Measurements from ENCODE around the gene INPP5A.

GRCh38 chr10:132714096-132714985 lies 176.8 kb downstream of the INPP5A start:
- no peak for TF ChIP-seq CTCF (IDR thresholded peaks at IDR 0.05)
- no peak for TF ChIP-seq POLR2A (IDR thresholded peaks at IDR 0.05)

All from lower leg skin (tissue), 3 donors.